ENCODE measurements around the gene JARID2.
"Not testable (repeated sequence)": the region's sequence is repeated elsewhere in the genome, so short reads cannot be mapped to it uniquely, and the experiment has no call there.

Gene JARID2

DNA sequence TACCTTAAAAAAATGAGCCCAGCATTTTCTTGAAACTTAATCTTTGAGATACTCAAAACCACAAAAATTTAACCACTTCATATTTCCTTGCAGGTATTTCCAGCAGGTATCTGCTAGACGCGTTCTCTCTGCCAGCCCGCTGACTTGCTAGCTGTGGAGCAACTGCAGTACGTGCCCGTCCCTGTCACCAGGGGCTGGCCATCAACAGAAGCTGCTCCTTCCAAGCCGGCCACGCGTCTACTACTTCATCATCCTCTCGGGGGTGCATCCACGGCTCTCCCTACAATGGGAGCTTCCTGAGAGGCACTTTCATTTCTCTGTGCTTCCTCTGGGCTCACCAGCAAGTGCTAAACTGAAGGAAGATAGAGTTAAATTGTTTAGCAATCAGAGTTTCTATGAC lies 284.5 kb downstream of the JARID2 start:
- DNase-seq, result no peak

- no peak for DNase-seq
These were observed 286.1 kb downstream of the JARID2 start for GRCh38 chr6:15531973-15532372.

DNA sequence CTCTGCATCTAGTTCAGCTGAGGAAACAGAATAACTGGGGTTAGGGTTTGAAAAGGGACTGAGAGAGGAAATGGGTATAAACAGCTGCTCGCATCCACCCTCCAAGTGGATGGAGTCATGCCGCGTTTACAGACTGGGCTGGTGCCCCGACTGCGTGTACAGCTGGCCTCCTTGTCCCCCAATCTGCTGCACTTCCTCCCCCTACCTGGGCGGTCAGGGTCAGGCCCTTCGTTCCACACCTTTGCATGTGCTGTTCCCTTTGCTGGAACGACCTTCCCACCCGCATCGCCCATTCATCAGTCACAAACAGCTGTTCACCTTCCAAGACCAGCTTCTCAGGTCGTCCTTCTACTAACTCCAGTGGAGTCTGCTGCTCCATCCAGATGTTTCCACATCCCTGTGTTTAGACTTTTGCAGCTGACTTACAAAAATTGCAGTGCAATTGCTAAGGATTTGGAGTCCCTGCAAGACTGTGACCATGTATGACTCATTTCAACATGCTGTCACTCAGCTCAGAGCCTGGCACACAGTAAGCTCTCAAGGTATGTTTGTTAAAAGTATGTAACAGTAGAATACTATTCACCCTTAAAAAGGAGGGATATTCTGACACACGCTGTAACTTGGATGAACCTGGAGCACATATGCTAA lies 287.6 kb downstream of the JARID2 start:
- no peak for DNase-seq

DNA sequence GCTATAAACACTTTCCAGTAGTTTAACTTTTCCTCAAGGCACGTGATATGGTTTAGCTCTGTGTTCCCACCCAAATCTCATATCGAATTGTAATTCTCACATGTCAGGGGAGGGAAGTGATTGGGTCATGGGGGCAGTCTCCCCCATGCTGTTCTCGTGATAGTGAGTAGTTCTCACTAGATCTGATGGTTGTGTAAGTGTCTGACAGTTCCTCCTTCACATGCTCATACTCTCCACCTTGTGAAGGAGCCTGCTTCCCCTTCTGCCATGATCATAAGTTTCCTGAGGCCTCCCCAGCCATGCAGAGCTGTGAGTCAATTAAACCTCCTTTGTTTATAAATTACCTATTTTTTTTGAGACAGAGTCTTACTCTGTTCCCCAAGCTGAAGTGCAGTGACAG lies 289.1 kb downstream of the JARID2 start:
- peak; percentile 4 for DNase-seq

- no peak for DNase-seq
These were observed 289.8 kb downstream of the JARID2 start for GRCh38 chr6:15535495-15536197.

DNA sequence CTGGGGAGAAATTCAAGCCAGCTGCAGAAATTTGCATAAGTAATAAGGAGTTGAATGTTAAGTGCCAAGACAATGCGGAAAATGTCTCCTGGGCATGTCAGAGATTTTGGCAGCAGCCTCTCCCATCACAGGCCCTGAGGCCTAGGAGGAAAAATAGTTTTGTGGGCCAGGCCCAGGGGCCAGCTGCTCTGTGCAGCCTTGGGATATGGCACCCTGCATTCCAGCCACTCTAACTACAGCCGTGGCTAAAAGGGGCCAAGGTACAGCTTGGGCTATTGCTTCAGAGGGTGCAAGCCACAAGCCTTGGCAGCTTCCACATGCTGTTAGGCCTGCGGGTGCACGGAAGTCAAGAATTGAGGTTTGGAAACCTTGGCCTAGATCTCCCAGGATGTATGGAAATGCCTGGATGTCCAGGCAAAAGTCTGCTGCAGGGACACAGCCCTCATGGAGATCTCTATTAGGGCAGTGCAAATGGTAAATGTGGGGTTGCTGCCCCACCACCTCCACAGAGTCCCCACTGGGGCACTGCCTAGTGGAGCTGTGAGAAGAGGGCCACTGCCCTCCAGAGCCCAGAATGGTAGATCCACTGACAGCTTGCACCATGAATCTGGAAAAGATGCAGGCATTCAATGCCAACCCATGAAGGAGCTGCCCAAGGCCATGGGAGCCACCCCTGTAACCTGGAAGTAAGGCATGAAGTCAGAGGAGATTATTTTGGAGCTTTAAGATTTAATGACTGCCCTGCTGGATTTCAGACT lies 290.5 kb downstream of the JARID2 start:
- DNase-seq, result no peak

GRCh38 chr6:15538106-15538505 lies 292.2 kb downstream of the JARID2 start:
- DNase-seq, result no peak

GRCh38 chr6:15538766-15539495 lies 293.1 kb downstream of the JARID2 start:
- no peak for DNase-seq

- DNase-seq, result no peak
These were observed 293.9 kb downstream of the JARID2 start for GRCh38 chr6:15539722-15540270.

GRCh38 chr6:15543332-15543917 lies 297.6 kb downstream of the JARID2 start:
- DNase-seq, result not testable (repeated sequence)

DNA sequence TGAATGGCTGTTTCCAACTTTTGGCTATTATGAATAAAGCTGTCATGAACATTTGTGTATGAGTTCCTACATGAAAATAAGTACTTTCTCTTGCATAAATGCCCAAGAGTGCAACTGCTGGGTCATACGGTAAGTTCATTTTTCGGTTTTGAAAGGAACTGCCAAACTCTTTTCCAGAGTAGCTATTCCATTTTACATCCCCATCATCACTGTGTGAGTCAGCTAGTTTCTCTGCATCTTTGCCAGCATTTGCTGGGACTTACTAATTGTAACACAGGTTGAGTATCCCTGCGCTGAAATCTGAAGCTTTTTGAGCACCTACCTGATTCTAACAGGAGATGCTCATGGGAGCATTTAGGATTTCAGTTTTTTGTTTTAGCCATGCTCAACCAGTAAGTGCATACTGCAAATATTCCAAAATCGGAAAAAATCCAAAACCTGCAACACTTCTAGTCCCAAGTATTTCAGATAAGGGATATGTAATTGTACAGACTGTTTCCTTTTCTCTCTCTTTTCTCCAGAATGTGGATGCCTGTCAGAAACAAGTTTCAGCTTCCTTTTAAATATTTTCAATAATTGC lies 298.5 kb downstream of the JARID2 start:
- no peak for DNase-seq

- DNase-seq, result no peak
These were observed 300.7 kb downstream of the JARID2 start for GRCh38 chr6:15546591-15546990.

GRCh38 chr6:15547400-15547799 lies 301.5 kb downstream of the JARID2 start:
- no peak for DNase-seq

DNA sequence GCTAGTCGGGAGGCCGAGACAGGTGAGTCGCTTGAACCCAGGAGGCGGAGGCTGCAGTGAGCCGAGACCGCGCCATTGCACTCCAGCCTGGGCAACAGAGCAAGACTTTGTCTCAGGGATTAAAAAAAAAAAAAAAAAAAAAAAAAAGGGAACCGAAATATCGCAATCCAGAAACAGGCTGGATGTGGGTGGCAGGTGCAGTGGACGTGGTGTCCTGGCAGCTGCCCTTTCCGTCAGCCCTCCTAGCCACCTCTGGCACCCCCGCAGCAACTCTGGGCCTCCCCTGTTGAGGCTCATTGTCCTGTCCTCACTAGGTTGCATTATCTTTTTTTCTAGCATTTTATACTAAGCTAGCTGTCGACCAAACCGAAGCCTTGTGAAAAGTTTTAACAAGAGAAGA lies 303.5 kb downstream of the JARID2 start:
- no peak for DNase-seq

- DNase-seq, result no peak
These were observed 304.8 kb downstream of the JARID2 start for GRCh38 chr6:15550546-15551123.

DNA sequence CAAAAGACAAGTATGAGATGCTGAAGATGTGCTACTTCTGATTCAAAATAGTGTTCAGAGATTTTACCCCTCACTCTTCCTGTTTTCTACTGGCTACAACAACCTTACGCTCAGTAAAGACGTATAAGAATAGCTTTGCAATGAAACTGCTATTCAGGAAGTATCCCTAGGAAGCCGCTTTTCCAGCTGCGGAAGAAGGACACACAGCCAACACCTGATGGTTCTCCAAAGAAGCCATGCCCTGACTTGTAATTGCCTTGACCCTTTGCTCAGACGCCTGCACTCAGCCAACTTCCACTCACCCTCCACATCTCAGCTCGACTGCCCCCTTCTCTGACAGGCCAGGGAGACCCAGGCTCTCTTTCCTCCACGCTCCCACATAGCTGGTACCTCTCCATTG lies 305.4 kb downstream of the JARID2 start:
- DNase-seq, result no peak

DNA sequence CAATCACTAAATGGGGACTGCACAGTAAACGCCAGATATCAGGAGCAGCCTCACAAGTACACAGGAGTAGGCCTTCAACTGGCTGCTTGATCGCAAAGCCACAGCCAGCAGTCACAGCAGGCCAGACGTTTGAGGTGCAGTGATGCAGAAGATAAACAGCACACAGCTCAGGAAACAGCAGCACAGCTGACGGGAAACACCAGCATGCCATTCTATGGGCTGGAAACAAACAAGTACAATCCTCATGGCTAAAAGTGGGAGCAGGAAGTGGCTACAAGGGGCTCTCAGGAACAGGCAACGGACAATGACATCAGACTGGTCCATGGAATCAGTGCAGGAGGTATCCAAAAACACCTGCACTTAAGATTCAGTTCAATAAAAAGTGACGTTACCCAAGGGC lies 305.9 kb downstream of the JARID2 start:
- DNase-seq, result no peak

DNA sequence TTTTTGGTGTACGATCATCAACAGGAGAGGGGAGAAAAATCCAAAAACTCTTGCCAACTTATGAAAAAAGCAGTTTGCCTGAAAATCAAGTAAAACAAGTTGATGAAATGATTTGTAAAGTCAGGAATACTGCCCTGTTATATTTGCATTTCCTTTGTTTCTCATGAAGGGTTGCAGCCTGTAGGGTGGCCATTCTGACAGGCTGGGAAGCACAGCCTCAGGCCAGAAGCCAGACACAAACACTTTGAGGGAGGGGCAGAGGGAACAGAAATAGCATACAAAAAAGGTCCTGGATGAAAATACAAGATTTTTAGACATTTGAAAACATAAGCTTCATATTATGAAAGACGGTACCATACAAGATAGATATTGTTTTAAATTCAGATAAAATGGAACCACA lies 307.2 kb downstream of the JARID2 start:
- DNase-seq, result no peak

DNA sequence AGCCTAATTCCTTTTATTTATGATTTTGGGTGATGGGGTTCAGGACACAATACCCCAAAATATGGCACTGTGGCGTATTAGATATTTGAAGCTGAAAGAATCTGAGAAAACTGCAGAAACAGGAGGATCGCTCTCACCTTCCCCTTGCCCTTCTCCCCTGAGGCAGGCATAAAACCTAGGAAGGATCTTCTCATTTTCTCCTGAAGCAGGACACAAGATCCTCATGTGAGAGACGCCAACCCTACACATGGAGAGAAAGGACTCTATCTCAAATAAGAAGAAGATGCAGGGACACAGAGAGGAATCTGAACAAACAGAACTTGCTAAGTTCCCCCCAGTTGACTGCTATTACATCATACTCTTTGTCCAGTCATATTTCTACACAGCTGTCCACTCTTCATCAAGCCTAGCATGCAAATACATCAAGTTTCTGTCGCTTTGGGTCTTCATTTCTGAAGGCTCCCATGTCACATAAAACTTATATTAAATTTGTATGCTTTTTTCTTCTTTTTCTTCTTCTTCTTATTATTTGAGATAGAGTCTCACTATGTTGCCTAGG lies 307.9 kb downstream of the JARID2 start:
- no peak for DNase-seq

DNA sequence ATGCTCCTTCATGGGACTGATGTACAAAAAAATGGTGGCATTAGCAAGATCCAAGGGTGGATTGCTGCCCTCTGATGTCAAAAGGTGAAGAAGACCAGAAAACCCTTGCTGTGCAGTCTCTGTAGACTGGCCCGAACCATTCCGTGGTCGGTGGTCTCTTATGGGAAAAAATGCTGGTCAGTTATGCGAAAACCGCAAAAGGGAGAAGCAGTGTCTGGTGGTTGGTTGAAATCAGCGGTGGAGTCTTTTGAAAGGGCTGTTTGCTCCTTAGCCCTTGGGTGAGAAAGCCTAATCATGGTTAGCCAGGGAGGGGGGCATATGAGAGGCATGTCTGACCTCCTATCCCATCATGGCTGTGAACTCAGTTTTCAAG lies 308.8 kb downstream of the JARID2 start:
- DNase-seq, result no peak
